ENCODE results near the gene TSHZ2.
"Not testable (repeated sequence)": the region's sequence is repeated elsewhere in the genome, so short reads cannot be mapped to it uniquely, and the experiment has no call there.

The TSHZ2 gene

GRCh38 chr20:53426766-53427312, 454.7 kb downstream of the TSHZ2 start:
- no peak for DNase-seq (ENCODE audit: extremely low read depth, low read depth)
- no peak overlapping the region for H3K4me3 ChIP-seq (replicated peaks; ENCODE audit: low read depth, low read length)
- TF ChIP-seq CTCF (IDR thresholded peaks at IDR 0.05; ENCODE audit: low read depth, low read length, missing control alignments), result no peak

GRCh38 chr20:53427951-53428350, 455.8 kb downstream of the TSHZ2 start:
- no peak for DNase-seq (ENCODE audit: extremely low read depth, low read depth)
- H3K4me3 ChIP-seq (replicated peaks; ENCODE audit: low read depth, low read length), result no peak overlapping the region
- TF ChIP-seq CTCF (IDR thresholded peaks at IDR 0.05; ENCODE audit: low read depth, low read length, missing control alignments), result no peak

- DNase-seq (ENCODE audit: extremely low read depth, low read depth), result no peak
Observed at GRCh38 chr20:53428588-53428987, 456.4 kb downstream of the TSHZ2 start.

GRCh38 chr20:53428996-53429395, 456.8 kb downstream of the TSHZ2 start:
- no peak for TF ChIP-seq CTCF (IDR thresholded peaks at IDR 0.05; ENCODE audit: low read depth, low read length, missing control alignments)
- DNase-seq (ENCODE audit: extremely low read depth, low read depth), result no peak

More at GRCh38 chr20:53428588-53428987, 456.4 kb downstream of the TSHZ2 start:
- TF ChIP-seq CTCF (IDR thresholded peaks at IDR 0.05; ENCODE audit: low read depth, low read length, missing control alignments), result no peak
- no peak overlapping the region for H3K4me3 ChIP-seq (replicated peaks; ENCODE audit: low read depth, low read length)

GRCh38 chr20:53434662-53435061, 462.5 kb downstream of the TSHZ2 start:
- peak; percentile 2 for DNase-seq (ENCODE audit: extremely low read depth, low read depth)
- no peak for TF ChIP-seq CTCF (IDR thresholded peaks at IDR 0.05; ENCODE audit: low read depth, low read length, missing control alignments)
- H3K4me3 ChIP-seq (replicated peaks; ENCODE audit: low read depth, low read length), result no peak overlapping the region

More at GRCh38 chr20:53428996-53429395, 456.8 kb downstream of the TSHZ2 start:
- no peak overlapping the region for H3K4me3 ChIP-seq (replicated peaks; ENCODE audit: low read depth, low read length)

GRCh38 chr20:53436927-53437326, 464.8 kb downstream of the TSHZ2 start:
- not testable (repeated sequence) for DNase-seq (ENCODE audit: extremely low read depth, low read depth); H3K4me3 ChIP-seq (replicated peaks; ENCODE audit: low read depth, low read length)

GRCh38 chr20:53438368-53438767, 466.2 kb downstream of the TSHZ2 start:
- TF ChIP-seq CTCF (IDR thresholded peaks at IDR 0.05; ENCODE audit: low read depth, low read length, missing control alignments), result no peak
- H3K4me3 ChIP-seq (replicated peaks; ENCODE audit: low read depth, low read length), result no peak overlapping the region
- DNase-seq (ENCODE audit: extremely low read depth, low read depth), result no peak
